Mesendoderm (in vitro differentiated cells): ENCODE measurements around the gene SEMA3A. TPM values are rescaled to one million over a fixed set of nuclear protein-coding genes. Genes with fewer than 3 reads are reported as not detected.
"Not testable (repeated sequence)": the region's sequence is repeated elsewhere in the genome, so short reads cannot be mapped to it uniquely, and the experiment has no call there.

Source experiments
- DNase-seq: peaks from one replicate; pipeline ENCODE4 v3.0.0; 2013
- H2AK5ac ChIP-seq: 2 replicates; pipeline ENCODE4 v1.6.1; 2013; ENCODE audit warnings: low read length, inconsistent platforms
- H2BK120ac ChIP-seq: 2 replicates; pipeline ENCODE4 v1.6.1; 2013; ENCODE audit warnings: low read depth, mild to moderate bottlenecking, low read length, moderate library complexity, mixed read lengths
- H2BK15ac ChIP-seq: replicated peaks from 2 replicates; pipeline ENCODE4 v1.6.1; 2013; ENCODE audit warnings: low read depth, mild to moderate bottlenecking, moderate library complexity
- H2BK5ac ChIP-seq: 2 replicates; pipeline ENCODE4 v1.6.1; 2013; ENCODE audit warnings: low read length, inconsistent platforms
- H3K18ac ChIP-seq: 2 replicates; pipeline ENCODE4 v1.6.1; 2013; ENCODE audit warnings: mild to moderate bottlenecking, low read length, mixed read lengths
- H3K23ac ChIP-seq: one replicate; pipeline ENCODE4 v1.6.1; 2013; ENCODE audit warnings: low read length
- H3K27ac ChIP-seq: 2 replicates; pipeline ENCODE4 v1.5.1; 2013; ENCODE audit warnings: low read depth, mild to moderate bottlenecking, inconsistent platforms, low read length, moderate library complexity
- H3K27me3 ChIP-seq: 2 replicates; pipeline ENCODE4 v1.6.1; 2013; ENCODE audit warnings: low read length, control low read depth, mild to moderate bottlenecking, inconsistent platforms; ENCODE audit not compliant: insufficient read depth, poor library complexity
- H3K36me3 ChIP-seq: 2 replicates; pipeline ENCODE4 v1.6.1; 2013; ENCODE audit warnings: low read length, inconsistent platforms; ENCODE audit not compliant: control insufficient read depth, insufficient read depth
- H3K4ac ChIP-seq: one replicate; pipeline ENCODE4 v1.6.1; 2013; ENCODE audit warnings: low read depth, mild to moderate bottlenecking, low read length, moderate library complexity
- H3K4me1 ChIP-seq: 2 replicates; pipeline ENCODE4 v1.6.1; 2013; ENCODE audit warnings: low read depth, low read length, inconsistent platforms; ENCODE audit not compliant: control insufficient read depth
- H3K4me2 ChIP-seq: 2 replicates; pipeline ENCODE4 v1.6.1; 2013; ENCODE audit warnings: low read length
- H3K4me3 ChIP-seq: 2 replicates; pipeline ENCODE4 v1.5.1; 2013; ENCODE audit warnings: mild to moderate bottlenecking, low read length
- H3K56ac ChIP-seq: one replicate; pipeline ENCODE4 v1.6.1; 2013; ENCODE audit warnings: low read length
- H3K79me1 ChIP-seq: 2 replicates; pipeline ENCODE4 v1.6.1; 2013; ENCODE audit warnings: low read length, inconsistent platforms
- H3K79me2 ChIP-seq: 2 replicates; pipeline ENCODE4 v1.6.1; 2013; ENCODE audit warnings: mild to moderate bottlenecking, low read length; ENCODE audit not compliant: control insufficient read depth, insufficient read depth
- H3K9ac ChIP-seq: 2 replicates; pipeline ENCODE4 v1.6.1; 2013; ENCODE audit warnings: low read length, inconsistent platforms
- H4K5ac ChIP-seq: one replicate; pipeline ENCODE4 v1.6.1; 2013; ENCODE audit warnings: low read length
- H4K8ac ChIP-seq: one replicate; pipeline ENCODE4 v1.6.1; 2013; ENCODE audit warnings: low read depth, mild to moderate bottlenecking, control low read depth, low read length, moderate library complexity
- WGBS: extraction: QIAGEN DNeasy Blood & Tissue Kit; methylation state at CpG from one replicate; pipeline ENCODE4 v1.1.7; 2013; ENCODE audit warnings: low lambda C conversion rate, missing lambda C conversion rate; ENCODE audit not compliant: insufficient coverage; ENCODE audit errors: extremely low coverage; 5-methylcytosine and 5-hydroxymethylcytosine counted together
- polyA plus RNA-seq, 2 experiments: library from polyadenylated mRNA; stranded (reverse); fragments of 200-250 nt; gene quantifications; one replicate each; pipeline ENCODE4 v1.2.3, GENCODE V29; 2013

SEMA3A gene
- polyA plus RNA-seq (2013, experiment 1 of 2): 22.5 TPM
- 23.7 TPM for polyA plus RNA-seq (2013, experiment 2 of 2)

GRCh38 chr7:84194484-84195271 lies at the start of gene SEMA3A:
Gene SEMA3A, minus strand, starts transcription at chr7:84194789. Its CDS starts 203 bp downstream, at chr7:84194586.
- Histone ChIP-seq H2BK120ac (no peak within 1 kb of the TSS), H3K36me3 (no peaks in the 10 kb centered on the region), H3K56ac (peak within 1 kb of the TSS; percentile 82), H2AK5ac (no peak within 1 kb of the TSS), H3K23ac (no peak within 1 kb of the TSS), H3K9ac (peak within 1 kb of the TSS; percentile 61), H3K27me3 (no peaks in the 10 kb centered on the region), H3K4ac (no peak within 1 kb of the TSS), H3K18ac (peak within 1 kb of the TSS; percentile 76), H2BK15ac (peak within 1 kb of the TSS; percentile 76), H3K4me1 (peaks cover 2% of the 10 kb centered on the region), H4K5ac (peak within 1 kb of the TSS; percentile 78), H3K27ac (peak within 1 kb of the TSS; percentile 87), H3K4me3 (peak within 1 kb of the TSS; percentile 58), H3K79me1 (no peaks in the 10 kb centered on the region), H3K79me2 (peaks cover 6% of the 10 kb centered on the region), H4K8ac (no peak within 1 kb of the TSS), H3K4me2 (peak within 1 kb of the TSS; percentile 60), H2BK5ac (peak within 1 kb of the TSS; percentile 81)
- DNase-seq: peak; percentile 94
- no CpG with 5 or more reads among the region's 15 CpGs for WGBS

- not testable (repeated sequence) for H3K27me3 ChIP-seq, H3K79me1 ChIP-seq, H3K36me3 ChIP-seq, H3K4me2 ChIP-seq, H2AK5ac ChIP-seq, H3K23ac ChIP-seq, H3K27ac ChIP-seq, H2BK120ac ChIP-seq, H3K4me3 ChIP-seq, H2BK15ac ChIP-seq, H3K4me1 ChIP-seq, H3K18ac ChIP-seq, H4K5ac ChIP-seq, H3K79me2 ChIP-seq, H3K4ac ChIP-seq, DNase-seq, H2BK5ac ChIP-seq, H3K9ac ChIP-seq, H3K56ac ChIP-seq, H4K8ac ChIP-seq
- no CpG with 5 or more reads among the region's 6 CpGs for WGBS
Measured at GRCh38 chr7:84243037-84243436, 48.4 kb upstream of the SEMA3A start.

- no peaks in the 10 kb centered on the region for H3K79me2 ChIP-seq
- H3K36me3 ChIP-seq: no peaks in the 10 kb centered on the region
- H3K4me2 ChIP-seq: no peak overlapping the region
- no peak overlapping the region for H2AK5ac ChIP-seq
- no peak overlapping the region for H3K23ac ChIP-seq
- WGBS: no CpG with 5 or more reads among the region's 6 CpGs
- H2BK15ac ChIP-seq: no peak overlapping the region
- H3K56ac ChIP-seq: no peak overlapping the region
- H2BK5ac ChIP-seq: no peak overlapping the region
- H2BK120ac ChIP-seq: no peak overlapping the region
- DNase-seq: no peak
- no peak overlapping the region for H3K4ac ChIP-seq
- H3K4me1 ChIP-seq: no peaks in the 10 kb centered on the region
- no peaks in the 10 kb centered on the region for H3K79me1 ChIP-seq
- H3K9ac ChIP-seq: no peak overlapping the region
- no peak overlapping the region for H4K8ac ChIP-seq
- no peaks in the 10 kb centered on the region for H3K27me3 ChIP-seq
- no peak overlapping the region for H4K5ac ChIP-seq
- no peak overlapping the region for H3K27ac ChIP-seq
- H3K4me3 ChIP-seq: no peak overlapping the region
- no peak overlapping the region for H3K18ac ChIP-seq
Measured at GRCh38 chr7:84238596-84238995, 44.0 kb upstream of the SEMA3A start.

- H2BK15ac ChIP-seq: no peak overlapping the region
- H2BK120ac ChIP-seq: no peak overlapping the region
Measured at GRCh38 chr7:84237533-84238173, 43.1 kb upstream of the SEMA3A start.

GRCh38 chr7:84236398-84236797 lies 41.8 kb upstream of the SEMA3A start:
- no CpG with 5 or more reads among the region's 3 CpGs for WGBS
- H4K8ac ChIP-seq: no peak overlapping the region
- H3K4me3 ChIP-seq: no peak overlapping the region
- H3K79me2 ChIP-seq: no peaks in the 10 kb centered on the region
- H3K9ac ChIP-seq: no peak overlapping the region
- no peak overlapping the region for H2BK5ac ChIP-seq
- H2AK5ac ChIP-seq: no peak overlapping the region
- H2BK120ac ChIP-seq: no peak overlapping the region
- H3K56ac ChIP-seq: no peak overlapping the region
- no peaks in the 10 kb centered on the region for H3K4me1 ChIP-seq
- no peak overlapping the region for H2BK15ac ChIP-seq
- H3K36me3 ChIP-seq: no peaks in the 10 kb centered on the region
- no peak overlapping the region for H3K27ac ChIP-seq
- H3K27me3 ChIP-seq: no peaks in the 10 kb centered on the region
- no peak overlapping the region for H4K5ac ChIP-seq
- no peak overlapping the region for H3K4ac ChIP-seq
- no peak overlapping the region for H3K18ac ChIP-seq
- no peaks in the 10 kb centered on the region for H3K79me1 ChIP-seq
- no peak for DNase-seq
- no peak overlapping the region for H3K4me2 ChIP-seq
- no peak overlapping the region for H3K23ac ChIP-seq

More at GRCh38 chr7:84237533-84238173, 43.1 kb upstream of the SEMA3A start:
- Histone ChIP-seq H3K27ac (no peak overlapping the region), H4K8ac (no peak overlapping the region), H3K79me2 (no peaks in the 10 kb centered on the region), H3K79me1 (no peaks in the 10 kb centered on the region), H4K5ac (no peak overlapping the region), H3K4ac (no peak overlapping the region), H3K36me3 (no peaks in the 10 kb centered on the region), H3K56ac (no peak overlapping the region), H3K4me2 (no peak overlapping the region), H3K4me3 (no peak overlapping the region), H3K23ac (no peak overlapping the region), H3K4me1 (no peaks in the 10 kb centered on the region), H3K18ac (no peak overlapping the region), H3K9ac (no peak overlapping the region), H2BK5ac (no peak overlapping the region), H2AK5ac (no peak overlapping the region), H3K27me3 (no peaks in the 10 kb centered on the region)
- no CpG with 5 or more reads among the region's 1 CpG for WGBS
- no peak for DNase-seq
